Hepatic stellate cell (primary cell): ENCODE data around the gene CREBBP.
"Not testable (repeated sequence)": the region's sequence is repeated elsewhere in the genome, so short reads cannot be mapped to it uniquely, and the experiment has no call there.

Experiments
- DNase-seq: peaks from one replicate; pipeline ENCODE4 v3.0.0; 2011; ENCODE audit warnings: low spot score

The CREBBP gene

DNA sequence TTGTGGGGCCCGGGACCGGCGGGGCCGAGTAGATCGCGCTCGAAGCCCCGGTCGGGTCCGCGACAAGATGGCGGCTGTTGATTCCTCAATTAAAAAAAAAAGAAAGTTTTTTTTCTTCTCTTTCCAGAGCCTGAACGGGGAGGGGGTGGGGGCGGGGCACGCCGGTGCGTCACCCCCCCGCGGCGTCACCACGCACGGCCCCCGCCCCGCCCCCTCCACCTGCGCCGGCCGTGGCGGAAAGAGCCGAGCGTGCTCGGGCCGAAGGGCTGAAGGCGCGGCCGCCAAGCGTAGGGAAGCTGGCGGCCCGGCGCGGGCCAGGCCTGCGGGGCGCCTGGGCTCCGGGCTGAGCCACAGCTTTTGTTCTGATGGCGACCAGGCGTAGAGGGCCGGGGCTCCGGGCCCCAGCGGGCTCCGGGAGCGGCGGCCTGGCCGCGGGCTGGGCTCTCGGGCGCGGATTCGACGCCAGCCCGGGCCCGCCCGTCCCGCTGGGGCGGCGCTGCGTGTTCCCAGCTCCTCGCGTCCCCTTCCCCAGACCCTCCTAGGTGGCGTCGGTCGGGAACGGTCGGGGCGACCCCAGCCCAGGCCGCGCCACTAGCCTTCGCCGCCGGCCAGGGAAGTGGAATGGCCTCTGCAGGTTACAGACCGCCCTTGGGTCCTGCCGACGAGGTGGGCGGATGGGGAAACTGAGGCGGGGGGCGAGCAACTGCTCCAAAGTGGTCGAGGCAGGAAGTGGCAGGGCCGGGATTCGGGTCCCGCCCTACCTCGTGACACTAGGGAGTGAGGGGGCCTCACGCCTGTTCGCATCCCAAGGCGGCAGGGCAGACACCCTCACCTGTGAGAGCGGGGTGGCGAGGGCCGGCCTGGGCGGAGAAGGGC lies at the start of gene CREBBP:
Gene CREBBP (minus strand): TSS at position 91 of the 876 bp plus-strand sequence. CDS start 797 bp downstream, outside the sequence.
- peak; percentile 83 for DNase-seq

GRCh38 chr16:3927147-3927546 lies 46.6 kb upstream of the CREBBP start:
- DNase-seq: not testable (repeated sequence)

DNA sequence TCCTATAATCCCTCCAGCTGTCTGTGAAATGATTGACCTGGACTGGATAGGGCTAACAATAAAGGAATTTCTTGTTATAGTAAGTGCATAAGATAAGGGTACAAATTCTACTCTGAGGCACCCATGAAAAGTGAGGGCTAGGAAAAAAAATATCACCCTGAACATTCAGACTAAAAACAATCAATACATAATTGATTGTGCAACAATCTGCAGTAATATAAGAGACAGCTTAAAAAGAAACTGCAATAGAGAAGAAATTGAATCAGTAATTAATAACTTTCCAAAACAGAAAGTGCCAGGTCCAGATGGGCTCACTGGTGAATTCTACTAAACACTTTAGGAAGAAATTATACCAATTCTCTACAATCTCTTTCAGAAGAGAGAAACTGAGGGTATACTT lies 44.2 kb upstream of the CREBBP start:
- no peak for DNase-seq

DNA sequence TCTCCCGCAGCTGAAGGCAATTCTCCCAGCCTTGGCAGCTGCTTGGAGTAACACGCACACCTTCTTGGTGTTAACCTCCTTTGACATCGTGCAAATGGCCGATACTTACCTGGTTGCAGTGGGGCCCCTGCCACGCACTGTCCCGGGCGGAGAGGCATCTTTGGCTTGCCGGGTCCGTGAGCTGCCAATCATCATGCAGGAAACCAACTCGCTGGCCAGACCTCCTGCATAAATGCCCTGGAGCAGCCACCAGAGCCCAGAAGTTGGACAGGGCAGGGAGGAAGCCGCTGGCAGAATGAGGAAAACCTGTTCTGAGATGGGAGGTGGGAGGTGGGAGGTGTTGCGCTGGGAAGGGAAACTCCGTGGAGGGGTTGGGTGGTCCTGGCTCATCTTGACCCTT lies 41.7 kb upstream of the CREBBP start:
- no peak for DNase-seq

DNA sequence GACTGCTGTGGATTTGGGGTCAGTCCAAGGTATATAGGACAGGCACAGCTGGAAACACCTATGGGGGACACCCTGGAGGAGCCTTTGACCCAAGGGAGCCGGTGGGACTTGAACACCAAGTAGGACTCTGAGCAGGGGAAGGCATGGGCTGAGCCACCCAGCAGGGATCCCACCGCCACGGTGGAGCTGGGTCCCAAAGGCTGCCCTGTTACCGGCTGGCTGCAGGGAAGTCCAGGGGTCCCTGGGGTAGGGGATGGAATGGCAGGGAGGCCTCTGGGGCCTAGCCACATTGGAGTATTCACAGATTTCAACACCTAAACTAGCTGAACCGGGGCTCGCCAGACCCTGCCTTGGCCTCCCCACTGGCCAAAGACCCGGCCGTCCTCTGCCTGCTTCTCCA lies 39.7 kb upstream of the CREBBP start:
- no peak for DNase-seq

- DNase-seq: no peak
These were observed 38.9 kb upstream of the CREBBP start for GRCh38 chr16:3919413-3919812.

DNA sequence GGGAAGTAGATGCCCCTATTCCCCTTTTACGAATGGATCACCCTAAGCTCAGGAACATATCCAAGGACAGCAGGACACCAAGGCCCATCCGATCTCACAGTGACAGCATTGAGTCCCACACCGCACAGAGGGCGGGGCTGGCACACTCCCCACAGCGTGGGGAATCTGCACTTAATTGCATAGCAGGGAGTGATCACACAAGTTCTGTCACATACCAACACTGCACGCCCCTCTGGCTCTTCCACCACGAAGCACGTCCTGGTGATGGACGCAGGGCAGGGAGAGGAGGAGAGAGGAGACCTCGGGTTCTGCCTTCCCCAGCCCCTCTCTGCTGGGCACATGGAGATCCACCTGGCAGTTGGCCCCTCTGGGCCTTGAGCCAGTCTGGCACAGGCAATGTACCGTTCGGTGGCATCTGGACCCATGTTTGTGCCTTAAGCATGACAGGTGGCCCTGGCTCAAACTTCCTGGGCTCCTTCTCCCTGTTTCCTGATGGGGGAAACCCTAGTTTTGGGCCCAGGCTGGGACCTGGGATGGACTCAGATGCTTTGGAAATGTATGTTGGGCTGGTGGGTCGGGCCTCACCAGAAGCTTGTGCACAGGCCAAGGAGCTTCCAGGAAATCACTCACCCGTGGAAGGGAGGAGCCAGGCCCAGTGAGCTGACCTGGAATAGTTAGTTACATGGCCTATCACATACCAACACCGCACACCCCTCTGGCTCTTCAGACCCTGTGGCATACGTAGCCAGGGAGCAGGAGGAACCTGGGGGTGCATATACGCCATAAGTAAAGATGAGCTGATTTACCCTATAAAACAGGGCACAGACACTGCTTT lies 35.1 kb upstream of the CREBBP start:
- DNase-seq: no peak

- no peak for DNase-seq
These were observed 32.4 kb upstream of the CREBBP start for GRCh38 chr16:3912897-3913296.

DNA sequence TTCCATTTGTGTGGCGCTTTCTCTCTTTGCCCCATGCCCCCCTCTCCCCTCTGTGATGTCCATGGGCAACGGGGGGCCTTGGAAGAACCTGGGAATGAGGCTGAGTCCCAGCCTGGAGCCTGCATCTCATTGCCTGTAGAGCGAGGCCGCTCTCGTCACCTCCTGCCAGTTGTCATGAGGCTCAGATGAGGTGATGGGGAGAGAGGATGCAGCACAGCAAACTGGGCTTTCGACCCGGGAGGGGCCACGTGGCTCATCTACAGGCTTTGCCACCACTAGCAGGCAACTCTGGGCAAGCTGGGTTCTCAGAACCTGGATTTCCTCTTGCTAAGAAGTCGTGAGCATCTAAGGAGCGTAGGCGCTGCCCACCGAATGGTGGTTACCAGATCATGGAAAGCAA lies 31.9 kb upstream of the CREBBP start:
- no peak for DNase-seq

DNA sequence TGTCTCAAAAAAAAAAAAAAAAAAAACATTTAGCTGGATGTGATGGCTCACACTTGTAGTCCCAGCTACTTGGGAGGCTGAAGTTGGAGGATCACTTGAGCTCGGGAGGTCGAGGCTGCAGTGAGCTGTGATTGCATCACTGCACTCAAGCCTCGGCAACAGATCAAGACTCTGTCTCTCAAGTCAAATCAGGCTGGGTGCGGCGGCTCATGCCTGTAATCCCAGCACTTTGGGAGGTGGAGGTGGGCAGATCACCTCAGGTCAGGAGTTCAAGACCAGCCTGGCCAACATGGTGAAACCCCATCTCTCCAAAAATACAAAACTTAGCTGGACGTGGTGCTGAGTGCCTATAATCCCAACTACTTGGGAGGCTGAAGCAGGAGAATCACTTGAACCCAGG lies 31.2 kb upstream of the CREBBP start:
- DNase-seq: not testable (repeated sequence)

DNA sequence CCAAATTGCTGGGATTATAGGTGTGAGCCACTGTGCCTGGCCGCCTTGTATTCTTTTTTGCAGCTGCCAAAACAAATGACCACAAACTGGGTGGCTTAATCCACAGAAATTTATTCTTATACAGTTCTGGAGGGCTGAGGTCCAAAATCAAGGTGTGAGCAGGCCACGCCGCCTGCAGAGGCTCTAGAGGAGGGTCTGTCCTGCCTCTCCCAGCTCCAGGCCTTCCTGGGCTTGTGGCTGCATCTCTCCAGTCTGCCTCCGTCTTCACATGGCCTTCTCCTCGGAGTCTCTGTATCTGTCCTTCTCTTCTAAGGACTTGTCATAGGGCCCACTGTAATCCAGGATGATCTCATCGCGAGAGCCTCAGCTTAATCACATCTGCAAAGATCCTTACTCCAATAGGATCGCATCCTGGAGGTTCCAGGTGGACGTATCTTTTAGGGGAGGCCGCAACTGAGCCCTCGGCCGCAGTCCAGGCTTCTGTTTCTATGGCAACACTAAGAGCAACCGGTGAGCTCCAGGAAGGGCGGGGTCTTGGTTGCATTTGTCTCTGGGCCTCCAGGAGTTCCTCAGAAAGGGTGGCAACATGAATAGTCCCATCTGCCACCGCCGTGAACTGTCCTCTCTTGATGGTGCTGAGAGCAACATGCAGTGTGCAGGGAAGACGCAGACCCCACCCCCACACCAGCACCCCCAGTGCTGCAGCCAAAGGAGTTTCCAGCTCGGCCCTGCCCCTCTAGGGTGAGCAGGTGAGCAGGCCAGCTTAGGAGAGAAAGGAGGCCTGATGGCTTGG lies 29.5 kb upstream of the CREBBP start:
- DNase-seq: no peak

DNA sequence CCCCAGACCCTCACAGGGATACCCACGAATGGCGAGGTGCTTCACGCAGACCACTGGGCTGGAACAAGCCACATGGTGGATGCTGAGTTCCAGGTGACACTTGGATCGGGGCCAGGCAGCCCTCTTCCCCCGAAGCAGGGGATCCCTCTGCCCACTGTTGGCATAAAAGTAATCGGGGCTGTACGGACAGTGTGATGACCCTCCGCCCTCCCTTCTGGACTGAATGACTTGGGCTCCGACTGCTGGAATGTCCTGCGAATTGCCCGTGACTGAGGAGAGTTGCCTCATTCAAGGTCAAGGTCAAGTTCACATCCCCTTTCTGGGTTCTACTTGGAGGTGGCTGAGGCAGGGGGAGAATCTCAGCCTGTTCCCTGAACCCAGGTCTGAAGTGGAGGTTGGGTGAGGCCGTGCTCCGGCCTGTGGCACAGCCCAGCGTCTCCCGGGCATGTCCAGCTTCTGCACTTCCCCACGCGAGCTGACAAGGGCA lies 28.5 kb upstream of the CREBBP start:
- no peak for DNase-seq

- no peak for DNase-seq
These were observed 27.1 kb upstream of the CREBBP start for GRCh38 chr16:3907586-3907985.

- DNase-seq: no peak
These were observed 25.9 kb upstream of the CREBBP start for GRCh38 chr16:3906363-3906762.

GRCh38 chr16:3904875-3905274 lies 24.4 kb upstream of the CREBBP start:
- no peak for DNase-seq

DNA sequence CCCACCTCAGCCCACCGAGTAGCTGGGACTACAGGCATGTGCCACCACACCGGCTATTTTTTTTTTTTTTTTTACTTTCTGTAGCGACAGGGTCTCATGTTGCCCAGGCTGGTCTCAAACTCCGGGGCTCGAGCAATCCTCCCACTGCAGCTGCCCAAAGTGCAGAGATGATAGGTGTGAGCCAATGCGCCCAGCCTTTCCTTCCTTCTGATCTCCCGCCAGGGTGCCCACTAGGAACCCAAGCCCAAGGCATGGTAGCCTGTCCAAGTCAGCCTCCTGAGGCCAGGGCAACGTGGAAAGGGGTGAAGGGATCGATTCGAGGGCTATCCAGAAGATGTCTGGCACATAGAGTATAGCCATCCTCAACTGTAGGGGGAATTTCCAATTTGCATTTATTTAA lies 9.6 kb upstream of the CREBBP start:
- DNase-seq: no peak

- no peak for DNase-seq
These were observed 8.5 kb upstream of the CREBBP start for GRCh38 chr16:3889059-3889458.

- not testable (repeated sequence) for DNase-seq
These were observed 5.5 kb upstream of the CREBBP start for GRCh38 chr16:3885999-3886398.

- DNase-seq: no peak
These were observed 3.9 kb upstream of the CREBBP start for GRCh38 chr16:3884398-3884797.

- DNase-seq: no peak
These were observed 2.0 kb upstream of the CREBBP start for GRCh38 chr16:3882531-3882930.

GRCh38 chr16:3881499-3881990 lies 1.0 kb upstream of the CREBBP start:
- DNase-seq: no peak
